GM21367 (cell line): ENCODE data around the gene TAGLN3.
A peak's percentile ranks its signal among the peaks of the same experiment; 100 is the strongest.

Experiments
- ATAC-seq: cut with Tn5 transposase; IDR thresholded peaks from one replicate; pipeline ENCODE4 v1.9.1; 2021; ENCODE audit not compliant: unreplicated experiment

TAGLN3 gene

DNA sequence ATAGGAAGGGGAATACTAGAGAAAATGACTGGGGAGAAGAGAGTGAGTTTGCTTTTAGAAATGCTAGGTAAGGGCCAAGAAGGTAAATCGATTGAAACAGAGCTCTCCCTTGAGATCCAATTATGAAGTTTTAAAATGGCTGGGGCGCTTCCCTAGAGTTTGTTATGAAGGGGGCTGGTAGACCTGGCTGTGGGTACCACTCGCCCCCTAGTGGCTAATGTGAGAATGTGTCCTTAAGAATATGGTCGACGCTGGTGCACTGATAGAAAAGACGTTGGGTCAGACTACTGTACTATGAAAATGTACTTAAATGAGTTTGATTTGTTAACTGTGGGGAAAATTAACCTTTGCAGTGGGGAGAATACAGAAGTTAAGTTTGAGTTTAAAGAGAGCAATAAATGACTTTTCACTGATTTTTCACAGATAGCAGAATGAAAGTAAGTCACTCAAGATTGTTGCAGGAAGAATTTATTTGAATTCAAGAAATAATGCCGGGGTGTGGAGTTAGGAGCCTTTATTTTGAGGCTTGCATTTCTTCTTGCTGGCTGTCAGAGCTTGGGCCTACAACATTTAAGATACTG lies 45.0 kb downstream of the TAGLN3 start:
- ATAC-seq: peak; percentile 89

DNA sequence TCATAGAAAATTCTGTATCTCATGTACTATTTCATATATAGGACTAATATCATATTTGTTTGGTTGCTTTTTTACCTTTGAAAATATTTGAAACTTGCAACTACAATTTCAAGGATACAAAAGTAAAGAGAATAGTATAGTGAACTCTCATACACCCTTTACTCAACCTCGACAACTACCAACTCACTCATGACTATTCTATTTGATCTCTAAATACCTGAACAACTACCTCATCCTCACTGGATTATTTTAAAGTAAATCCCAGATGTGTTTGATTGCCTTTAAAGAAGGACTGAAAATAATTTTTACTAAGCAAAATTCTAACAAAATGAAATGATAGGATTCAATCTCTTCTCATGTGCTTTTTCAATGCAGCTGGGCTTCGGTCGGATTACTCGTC lies 47.9 kb downstream of the TAGLN3 start:
- ATAC-seq: no peak

DNA sequence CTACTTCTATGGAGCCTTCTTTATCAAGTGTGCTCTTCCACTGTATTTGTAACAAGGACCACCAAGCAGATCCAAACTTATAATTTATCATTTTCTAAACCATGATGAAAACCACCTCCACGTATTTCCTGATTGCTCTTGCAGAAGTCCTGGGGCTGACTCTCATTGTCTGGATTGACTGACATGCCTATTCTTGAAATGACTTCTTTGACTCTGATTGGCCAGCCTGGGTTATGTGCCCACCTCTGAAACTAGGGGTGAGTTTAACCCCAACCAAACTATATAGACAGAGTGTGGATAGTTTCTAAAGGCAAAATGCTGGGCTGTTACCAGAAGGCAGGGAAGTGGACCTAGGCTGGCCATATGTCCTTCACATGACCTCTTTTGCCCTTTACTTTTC lies 48.5 kb downstream of the TAGLN3 start:
- no peak for ATAC-seq

DNA sequence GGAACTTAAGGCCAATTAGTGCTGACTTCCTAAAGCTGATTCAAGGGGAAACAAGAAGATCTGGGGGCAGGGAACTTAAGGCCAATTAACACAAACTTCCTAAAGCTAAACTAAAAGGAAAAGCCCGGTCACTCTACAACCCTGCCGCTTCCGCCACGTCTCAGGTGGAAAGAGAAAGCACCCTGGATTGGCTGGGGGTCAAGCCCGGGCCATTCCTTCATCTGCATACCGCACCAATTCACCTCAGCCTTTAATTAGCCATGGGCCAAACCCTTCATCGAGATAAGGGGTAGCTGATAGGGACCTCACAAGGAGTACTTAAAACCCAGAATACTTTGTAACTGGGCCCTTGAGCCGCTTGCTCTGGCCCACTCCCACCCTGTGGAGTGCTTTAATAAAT lies 50.2 kb downstream of the TAGLN3 start:
- no peak for ATAC-seq

DNA sequence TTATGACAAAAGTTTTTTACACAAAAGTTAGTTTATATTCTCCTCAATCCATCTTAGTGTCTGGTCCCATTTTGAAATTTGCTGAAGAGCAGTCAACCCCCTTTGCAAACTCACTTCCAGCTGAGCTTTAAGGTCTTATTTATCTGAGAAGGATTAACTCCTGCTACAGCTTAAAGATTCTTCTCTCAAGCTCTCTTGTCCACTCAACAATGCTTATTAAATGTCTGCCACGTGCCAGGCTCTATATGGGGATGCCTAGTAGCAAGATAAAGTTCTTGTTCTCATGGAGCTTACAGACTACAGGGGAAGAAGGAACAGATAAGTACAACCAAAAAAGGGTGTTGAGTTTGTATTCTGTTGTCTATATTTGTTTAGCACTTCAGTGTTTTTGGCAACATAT lies 54.5 kb downstream of the TAGLN3 start:
- ATAC-seq: no peak

DNA sequence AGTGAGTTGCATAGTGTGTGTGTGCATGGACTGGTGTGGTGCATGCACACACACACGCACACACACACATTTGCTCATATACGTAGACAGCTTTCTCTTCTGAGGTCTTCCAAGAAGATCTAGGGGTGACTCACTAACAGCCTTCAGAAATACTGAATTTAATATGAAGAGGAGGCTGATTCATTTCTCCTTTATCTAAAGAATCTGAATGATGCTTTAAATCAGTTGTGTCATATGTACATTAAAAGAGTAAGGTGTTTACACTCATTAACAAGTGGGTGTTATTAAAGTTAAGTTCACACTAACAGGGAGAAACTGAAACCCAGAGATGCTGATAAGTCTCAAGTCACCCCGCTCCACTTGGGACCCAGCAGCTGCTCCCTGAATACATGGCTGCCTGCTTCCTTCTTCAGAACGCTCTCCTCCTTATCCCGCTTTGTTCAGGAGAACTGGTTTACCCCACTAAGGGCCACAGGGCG lies 57.8 kb downstream of the TAGLN3 start:
- no peak for ATAC-seq

DNA sequence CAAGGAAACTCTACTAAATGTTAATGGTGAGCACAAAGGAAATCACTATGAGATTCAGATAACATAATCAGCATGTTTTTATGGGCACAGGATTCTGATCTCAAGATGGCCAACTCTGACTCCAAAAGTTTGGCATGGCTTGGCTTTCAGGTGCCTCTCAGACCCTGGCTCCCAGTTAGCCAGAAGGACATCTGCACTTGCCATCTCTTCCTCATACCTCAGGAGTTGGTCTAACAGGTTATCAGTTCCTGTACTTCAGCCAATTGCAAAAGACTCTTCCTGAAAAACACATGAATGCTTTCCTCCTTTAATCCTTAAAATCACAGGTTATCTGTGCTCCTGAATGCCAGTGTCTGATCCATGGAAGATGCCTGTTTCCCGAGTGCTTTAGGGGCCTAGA lies 60.8 kb downstream of the TAGLN3 start:
- no peak for ATAC-seq

DNA sequence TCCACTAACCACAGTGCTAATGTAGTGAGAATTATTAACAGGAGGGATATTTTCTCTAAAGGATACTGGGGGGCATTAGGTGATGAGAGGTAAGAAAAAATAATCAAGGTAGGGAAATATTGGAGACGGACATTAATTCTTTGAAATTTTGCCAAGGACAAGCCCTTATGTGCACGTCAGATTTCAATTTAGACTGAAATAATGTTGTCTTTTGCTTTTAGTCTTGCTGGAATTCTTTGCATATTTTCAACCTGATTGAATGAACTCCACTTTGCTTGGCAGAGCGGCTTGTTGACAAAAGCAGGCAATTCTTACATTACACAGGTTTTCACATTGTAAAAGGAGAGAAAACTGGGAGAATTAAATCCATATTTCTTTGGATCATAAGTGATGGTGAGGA lies 62.4 kb downstream of the TAGLN3 start:
- ATAC-seq: no peak
